Skeletal muscle cell (primary cell): ENCODE data around the gene TAL1.
"Not testable (repeated sequence)": the region's sequence is repeated elsewhere in the genome, so short reads cannot be mapped to it uniquely, and the experiment has no call there.

Source experiments
- DNase-seq: peaks from one replicate; pipeline ENCODE4 v3.0.0-alpha.2; 2010; ENCODE audit warnings: low read depth
- H3K4me3 ChIP-seq: 2 replicates; pipeline ENCODE4 v1.5.1; 2011; ENCODE audit warnings: low read depth, mild to moderate bottlenecking, control low read depth, low read length, moderate library complexity

TAL1 gene

GRCh38 chr1:47215713-47216112 lies 16.3 kb downstream of the TAL1 start:
- no peak overlapping the region for H3K4me3 ChIP-seq
- no peak for DNase-seq

GRCh38 chr1:47214549-47214948 lies 17.5 kb downstream of the TAL1 start:
- H3K4me3 ChIP-seq = no peak overlapping the region
- no peak for DNase-seq

GRCh38 chr1:47213230-47213963 lies 18.6 kb downstream of the TAL1 start:
- DNase-seq = no peak
- H3K4me3 ChIP-seq = no peak overlapping the region

GRCh38 chr1:47212636-47213229 lies 19.3 kb downstream of the TAL1 start:
- DNase-seq = no peak
- no peak overlapping the region for H3K4me3 ChIP-seq

- no peak overlapping the region for H3K4me3 ChIP-seq
Observed at GRCh38 chr1:47211796-47212269, 20.2 kb downstream of the TAL1 start.

GRCh38 chr1:47210666-47211065 lies 21.4 kb downstream of the TAL1 start:
- H3K4me3 ChIP-seq = no peak overlapping the region
- DNase-seq = no peak

More at GRCh38 chr1:47211796-47212269, 20.2 kb downstream of the TAL1 start:
- DNase-seq = no peak

- no peak overlapping the region for H3K4me3 ChIP-seq
- no peak for DNase-seq
Observed at GRCh38 chr1:47209725-47210325, 22.2 kb downstream of the TAL1 start.

- H3K4me3 ChIP-seq = no peak overlapping the region
- DNase-seq = no peak
Observed at GRCh38 chr1:47209091-47209490, 22.9 kb downstream of the TAL1 start.

- no peak overlapping the region for H3K4me3 ChIP-seq
- DNase-seq = no peak
Observed at GRCh38 chr1:47208374-47208850, 23.6 kb downstream of the TAL1 start.

GRCh38 chr1:47207803-47208373 lies 24.1 kb downstream of the TAL1 start:
- no peak overlapping the region for H3K4me3 ChIP-seq
- DNase-seq = no peak

- no peak for DNase-seq
- no peak overlapping the region for H3K4me3 ChIP-seq
Observed at GRCh38 chr1:47205918-47206317, 26.1 kb downstream of the TAL1 start.

- not testable (repeated sequence) for DNase-seq, H3K4me3 ChIP-seq
Observed at GRCh38 chr1:47203504-47203903, 28.5 kb downstream of the TAL1 start.

- DNase-seq = no peak
- no peak overlapping the region for H3K4me3 ChIP-seq
Observed at GRCh38 chr1:47201179-47201578, 30.8 kb downstream of the TAL1 start.

- H3K4me3 ChIP-seq = no peak overlapping the region
- DNase-seq = no peak
Observed at GRCh38 chr1:47198214-47198613, 33.8 kb downstream of the TAL1 start.

- DNase-seq = no peak
- H3K4me3 ChIP-seq = no peak overlapping the region
Observed at GRCh38 chr1:47196622-47197021, 35.4 kb downstream of the TAL1 start.

- DNase-seq, H3K4me3 ChIP-seq: not testable (repeated sequence)
Observed at GRCh38 chr1:47195981-47196380, 36.0 kb downstream of the TAL1 start.

GRCh38 chr1:47194311-47194710 lies 37.7 kb downstream of the TAL1 start:
- no peak for DNase-seq
- no peak overlapping the region for H3K4me3 ChIP-seq

GRCh38 chr1:47193496-47193895 lies 38.5 kb downstream of the TAL1 start:
- not testable (repeated sequence) for DNase-seq, H3K4me3 ChIP-seq

- no peak for DNase-seq
- no peak overlapping the region for H3K4me3 ChIP-seq
Observed at GRCh38 chr1:47192458-47193384, 39.3 kb downstream of the TAL1 start.
